Measurements from ENCODE around the gene ADGRL3. TPM values are rescaled to one million over a fixed set of nuclear protein-coding genes. Genes with fewer than 3 reads are reported as not detected.

Gene ADGRL3
- total RNA-seq, 1 donor from 2014 or later: 0.12 TPM

DNA sequence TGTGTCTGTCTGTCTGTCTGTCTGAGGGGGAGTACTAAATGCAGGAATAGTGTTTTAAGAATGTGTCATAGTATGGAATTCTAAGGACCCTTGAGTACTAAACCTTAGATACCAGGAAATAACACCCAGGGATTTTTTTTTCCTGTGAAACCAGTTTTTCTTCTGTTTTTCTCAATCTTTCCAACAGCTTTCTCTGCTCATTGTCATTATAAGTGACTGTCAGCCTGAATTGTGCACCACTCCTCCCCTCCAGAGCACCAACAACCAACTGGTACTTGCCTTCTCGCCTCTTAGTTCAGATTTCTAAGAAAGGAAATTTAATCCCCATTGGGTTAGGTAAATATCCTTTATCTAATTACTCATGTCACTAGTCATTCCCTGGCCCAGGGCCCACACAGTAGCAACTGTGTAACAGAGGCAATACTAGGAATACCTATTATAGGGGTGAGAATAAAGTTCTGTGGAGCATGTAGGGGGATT lies 320.6 kb downstream of the ADGRL3 start:
- no peak for DNase-seq (ENCODE audit: low read depth)
- TF ChIP-seq, protein P1, sequence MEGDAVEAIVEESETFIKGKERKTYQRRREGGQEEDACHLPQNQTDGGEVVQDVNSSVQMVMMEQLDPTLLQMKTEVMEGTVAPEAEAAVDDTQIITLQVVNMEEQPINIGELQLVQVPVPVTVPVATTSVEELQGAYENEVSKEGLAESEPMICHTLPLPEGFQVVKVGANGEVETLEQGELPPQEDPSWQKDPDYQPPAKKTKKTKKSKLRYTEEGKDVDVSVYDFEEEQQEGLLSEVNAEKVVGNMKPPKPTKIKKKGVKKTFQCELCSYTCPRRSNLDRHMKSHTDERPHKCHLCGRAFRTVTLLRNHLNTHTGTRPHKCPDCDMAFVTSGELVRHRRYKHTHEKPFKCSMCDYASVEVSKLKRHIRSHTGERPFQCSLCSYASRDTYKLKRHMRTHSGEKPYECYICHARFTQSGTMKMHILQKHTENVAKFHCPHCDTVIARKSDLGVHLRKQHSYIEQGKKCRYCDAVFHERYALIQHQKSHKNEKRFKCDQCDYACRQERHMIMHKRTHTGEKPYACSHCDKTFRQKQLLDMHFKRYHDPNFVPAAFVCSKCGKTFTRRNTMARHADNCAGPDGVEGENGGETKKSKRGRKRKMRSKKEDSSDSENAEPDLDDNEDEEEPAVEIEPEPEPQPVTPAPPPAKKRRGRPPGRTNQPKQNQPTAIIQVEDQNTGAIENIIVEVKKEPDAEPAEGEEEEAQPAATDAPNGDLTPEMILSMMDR (conservative IDR thresholded peaks at IDR 0.05; ENCODE audit: low read depth, low read length): no peak
- H3K4me3 ChIP-seq (ENCODE audit: low read depth, low read length): no peak overlapping the region

- TF ChIP-seq, protein P1 (conservative IDR thresholded peaks at IDR 0.05; ENCODE audit: low read depth, low read length): no peak
- DNase-seq (ENCODE audit: low read depth): no peak
- no peak overlapping the region for H3K4me3 ChIP-seq (ENCODE audit: low read depth, low read length)
These were observed 321.3 kb downstream of the ADGRL3 start for GRCh38 chr4:61521451-61521850.

DNA sequence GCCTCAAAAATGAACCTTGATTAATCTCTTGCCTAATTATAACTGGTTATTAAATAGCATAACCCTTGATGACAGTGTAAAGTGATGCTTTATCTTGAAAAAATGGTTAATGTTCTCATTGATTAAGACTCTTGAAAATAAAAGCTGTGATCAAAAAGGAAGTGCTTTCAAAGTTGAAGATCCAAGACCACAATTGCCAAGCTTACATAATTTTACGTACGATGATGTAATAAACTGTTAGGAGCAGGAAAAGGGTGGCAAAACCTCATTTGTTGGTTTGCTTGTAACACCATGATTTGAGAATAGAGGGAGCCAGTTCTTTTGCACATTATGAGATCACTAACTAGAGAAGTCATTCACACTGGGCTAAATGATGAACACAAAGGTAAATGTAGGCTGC lies 322.2 kb downstream of the ADGRL3 start:
- no peak overlapping the region for H3K4me3 ChIP-seq (ENCODE audit: low read depth, low read length)
- no peak for DNase-seq (ENCODE audit: low read depth)
- TF ChIP-seq, protein P1 (conservative IDR thresholded peaks at IDR 0.05; ENCODE audit: low read depth, low read length): no peak

DNA sequence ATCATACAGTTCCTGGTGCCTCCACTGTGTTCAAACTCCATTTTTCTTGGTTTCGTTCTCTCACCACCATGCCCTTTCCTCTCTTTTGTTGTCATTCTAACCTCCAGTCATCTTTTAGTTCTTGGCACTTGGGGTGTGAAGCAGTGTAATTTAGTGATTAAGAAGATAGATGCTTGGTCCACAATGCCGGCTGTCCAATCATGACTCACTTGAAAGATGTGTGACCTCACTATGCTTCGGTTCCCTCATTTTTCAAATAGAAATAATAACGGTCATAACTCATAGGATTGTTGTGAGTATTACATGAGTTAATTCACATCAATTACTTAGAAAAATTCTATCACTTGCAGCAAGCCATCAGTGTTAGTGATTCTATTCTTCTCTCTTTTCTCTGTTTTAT lies 327.8 kb downstream of the ADGRL3 start:
- DNase-seq (ENCODE audit: low read depth): no peak
- no peak overlapping the region for H3K4me3 ChIP-seq (ENCODE audit: low read depth, low read length)
- TF ChIP-seq, protein P1 (conservative IDR thresholded peaks at IDR 0.05; ENCODE audit: low read depth, low read length): no peak

GRCh38 chr4:61528595-61528994 lies 328.5 kb downstream of the ADGRL3 start:
- TF ChIP-seq, protein P1 (conservative IDR thresholded peaks at IDR 0.05; ENCODE audit: low read depth, low read length): no peak
- H3K4me3 ChIP-seq (ENCODE audit: low read depth, low read length): no peak overlapping the region
- DNase-seq (ENCODE audit: low read depth): no peak

DNA sequence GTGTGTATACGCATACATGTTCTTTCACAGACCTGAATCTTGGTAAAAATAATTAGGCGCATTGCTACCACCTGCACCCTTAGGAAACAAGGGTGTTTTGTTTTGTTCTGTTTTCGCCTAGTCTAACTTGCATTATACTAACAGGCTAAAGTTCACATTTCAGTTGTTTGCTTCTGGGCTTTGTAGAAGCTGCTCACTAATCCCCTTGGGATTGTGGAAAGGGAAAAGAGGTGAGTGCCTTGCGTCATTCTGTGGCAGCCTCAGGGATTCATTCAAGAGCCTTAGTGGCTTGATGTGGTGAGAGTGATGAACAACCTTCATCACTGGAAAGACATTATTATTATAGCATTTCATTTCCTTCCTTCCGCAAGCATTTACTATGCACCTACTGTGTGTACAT lies 331.1 kb downstream of the ADGRL3 start:
- no peak overlapping the region for H3K4me3 ChIP-seq (ENCODE audit: low read depth, low read length)
- TF ChIP-seq, protein P1 (conservative IDR thresholded peaks at IDR 0.05; ENCODE audit: low read depth, low read length): no peak
- no peak for DNase-seq (ENCODE audit: low read depth)

GRCh38 chr4:61532336-61533000 lies 332.3 kb downstream of the ADGRL3 start:
- DNase-seq (ENCODE audit: low read depth): no peak
- no peak overlapping the region for H3K4me3 ChIP-seq (ENCODE audit: low read depth, low read length)
- TF ChIP-seq, protein P1 (conservative IDR thresholded peaks at IDR 0.05; ENCODE audit: low read depth, low read length): no peak

Data from epithelial cell of proximal tubule (primary cell).